Uterus (tissue), 4 donors: ENCODE data around the gene S100B. TPM values are rescaled to one million over a fixed set of nuclear protein-coding genes. Genes with fewer than 3 reads are reported as not detected.

ENCODE experiments used
- DNase-seq, 2 donors: peaks; one replicate each; pipeline ENCODE4 v3.0.0-alpha.2; 2019 to 2020
- H3K27ac ChIP-seq, 2 donors: fragments of 200-600 bp; sonication (generic); 1 replicate in 1 of 2; 2 replicates in 1 of 2; pipeline ENCODE4 v1.5.1; 2016 to 2018
- H3K27me3 ChIP-seq, 2 donors: fragments of 200-600 bp; sonication (generic); one replicate each; pipeline ENCODE4 v1.5.1; 2018 to 2019; ENCODE audit warnings: control low read depth in 1 of 2
- H3K36me3 ChIP-seq, 2 donors: fragments of 200-600 bp; sonication (generic); one replicate each; pipeline ENCODE4 v1.5.1; 2019; ENCODE audit warnings: control low read depth in 1 of 2
- H3K4me1 ChIP-seq, 2 donors: fragments of 200-600 bp; sonication (generic); one replicate each; pipeline ENCODE4 v1.5.1; 2018 to 2019; ENCODE audit warnings: control low read depth in 1 of 2
- H3K4me3 ChIP-seq, 2 donors: fragments of 200-600 bp; sonication (generic); 1 replicate in 1 of 2; 2 replicates in 1 of 2; pipeline ENCODE4 v1.5.1; 2018 to 2019; ENCODE audit warnings: mild to moderate bottlenecking in 1 of 2
- H3K9me3 ChIP-seq, 2 donors: fragments of 200-600 bp; sonication (generic); one replicate each; pipeline ENCODE4 v1.5.1; 2019; ENCODE audit warnings: control low read depth in 1 of 2
- POLR2A ChIP-seq, 2 donors: fragments of 450-650 bp; IDR thresholded peaks; one replicate each; pipeline ENCODE4 v1.6.1; 2016; ENCODE audit warnings: antibody characterized with exemption in 2 of 2, mild to moderate bottlenecking in 1 of 2, moderate library complexity in 1 of 2
- intact Hi-C: fragments of 100-400 bp; cut with DNase I; formaldehyde crosslinking; loops from one replicate; pipeline ENCODE4 v1.15.1; 2023; ENCODE audit warnings: low total_unique reads
- total RNA-seq, 4 donors: library from RNA; depleted of rRNA in 3 of 4; stranded (reverse); fragments of >200 nt in 3 of 4; gene quantifications; one replicate each; pipeline versions ENCODE4 v1.1.0 to v1.2.4, GENCODE V29; 2014 to 2023
- TF ChIP-seq, protein P1 (sequence below), 4 experiments: fragments of 200-600 bp in 2 of 4; fragments of 450-650 bp in 2 of 4; sonication (generic) in 2 of 4; IDR thresholded peaks; one replicate each; pipeline ENCODE4 v1.5.1; 2016 to 2019; ENCODE audit warnings: antibody characterized with exemption in 4 of 4, mild to moderate bottlenecking in 2 of 4, moderate library complexity in 1 of 4
- donor health status: DM: yes; HTN: yes; CAD: no.

Gene S100B
- total RNA-seq, 4 donors from 2014 or later, result 1.8 to 18.2 TPM; not detected in 2

- TF ChIP-seq, protein P1, sequence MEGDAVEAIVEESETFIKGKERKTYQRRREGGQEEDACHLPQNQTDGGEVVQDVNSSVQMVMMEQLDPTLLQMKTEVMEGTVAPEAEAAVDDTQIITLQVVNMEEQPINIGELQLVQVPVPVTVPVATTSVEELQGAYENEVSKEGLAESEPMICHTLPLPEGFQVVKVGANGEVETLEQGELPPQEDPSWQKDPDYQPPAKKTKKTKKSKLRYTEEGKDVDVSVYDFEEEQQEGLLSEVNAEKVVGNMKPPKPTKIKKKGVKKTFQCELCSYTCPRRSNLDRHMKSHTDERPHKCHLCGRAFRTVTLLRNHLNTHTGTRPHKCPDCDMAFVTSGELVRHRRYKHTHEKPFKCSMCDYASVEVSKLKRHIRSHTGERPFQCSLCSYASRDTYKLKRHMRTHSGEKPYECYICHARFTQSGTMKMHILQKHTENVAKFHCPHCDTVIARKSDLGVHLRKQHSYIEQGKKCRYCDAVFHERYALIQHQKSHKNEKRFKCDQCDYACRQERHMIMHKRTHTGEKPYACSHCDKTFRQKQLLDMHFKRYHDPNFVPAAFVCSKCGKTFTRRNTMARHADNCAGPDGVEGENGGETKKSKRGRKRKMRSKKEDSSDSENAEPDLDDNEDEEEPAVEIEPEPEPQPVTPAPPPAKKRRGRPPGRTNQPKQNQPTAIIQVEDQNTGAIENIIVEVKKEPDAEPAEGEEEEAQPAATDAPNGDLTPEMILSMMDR (IDR thresholded peaks at IDR 0.05), result no peak
- TF ChIP-seq POLR2A (IDR thresholded peaks at IDR 0.05), result no peak
- no peaks in the 10 kb centered on the region for H3K9me3 ChIP-seq
- no peak overlapping the region for H3K27ac ChIP-seq
- H3K27me3 ChIP-seq, result no peaks in the 10 kb centered on the region
- H3K4me1 ChIP-seq, result no peaks in the 10 kb centered on the region
- intact Hi-C loops, result no loop called here
- H3K4me3 ChIP-seq, result no peak overlapping the region
- no peaks in the 10 kb centered on the region for H3K36me3 ChIP-seq
- no peak for DNase-seq
Observed at GRCh38 chr21:46569081-46569480, 35.8 kb downstream of the S100B start.

GRCh38 chr21:46568562-46568961, 36.3 kb downstream of the S100B start:
- no peaks in the 10 kb centered on the region for H3K36me3 ChIP-seq
- no peaks in the 10 kb centered on the region for H3K4me1 ChIP-seq
- intact Hi-C loops, result no loop called here
- H3K9me3 ChIP-seq, result no peaks in the 10 kb centered on the region
- no peak for TF ChIP-seq POLR2A (IDR thresholded peaks at IDR 0.05)
- TF ChIP-seq, protein P1 (IDR thresholded peaks at IDR 0.05), result no peak
- no peaks in the 10 kb centered on the region for H3K27me3 ChIP-seq
- no peak overlapping the region for H3K4me3 ChIP-seq
- H3K27ac ChIP-seq, result no peak overlapping the region
- no peak for DNase-seq

DNA sequence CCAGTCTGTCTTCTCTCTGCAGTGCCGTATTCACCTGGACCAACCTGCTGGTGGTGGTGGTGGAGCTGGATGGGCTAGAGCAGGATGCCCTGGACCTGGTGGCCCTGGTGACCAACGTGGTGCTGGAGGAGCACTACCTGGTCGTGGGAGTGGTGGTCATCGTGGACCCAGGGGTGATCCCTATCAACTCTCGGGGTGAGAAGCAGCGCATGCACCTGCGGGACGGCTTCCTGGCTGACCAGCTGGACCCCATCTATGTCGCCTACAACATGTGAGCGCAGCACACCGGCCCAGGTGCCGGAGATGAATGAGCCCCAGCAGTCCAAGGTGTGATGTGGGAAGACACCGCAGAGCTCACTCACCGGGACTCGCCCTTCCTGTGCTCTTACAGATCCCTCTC, 37.5 kb downstream of the S100B start:
- no peaks in the 10 kb centered on the region for H3K4me1 ChIP-seq
- H3K4me3 ChIP-seq, result no peak overlapping the region
- no peak overlapping the region for H3K27ac ChIP-seq
- H3K36me3 ChIP-seq, result no peaks in the 10 kb centered on the region
- intact Hi-C loops, result no loop called here
- DNase-seq, result no peak
- H3K27me3 ChIP-seq, result no peaks in the 10 kb centered on the region
- no peaks in the 10 kb centered on the region for H3K9me3 ChIP-seq
- TF ChIP-seq, protein P1 (IDR thresholded peaks at IDR 0.05), result no peak
- TF ChIP-seq POLR2A (IDR thresholded peaks at IDR 0.05), result no peak

- Histone ChIP-seq H3K36me3 (no peaks in the 10 kb centered on the region), H3K27me3 (no peaks in the 10 kb centered on the region), H3K4me3 (no peak overlapping the region), H3K4me1 (no peaks in the 10 kb centered on the region), H3K9me3 (no peaks in the 10 kb centered on the region), H3K27ac (no peak overlapping the region)
- intact Hi-C loops, result no loop called here
- no peak for DNase-seq
- no peak for TF ChIP-seq POLR2A (IDR thresholded peaks at IDR 0.05)
- TF ChIP-seq, protein P1 (IDR thresholded peaks at IDR 0.05), result no peak
Observed at GRCh38 chr21:46564391-46564790, 40.5 kb downstream of the S100B start.

DNA sequence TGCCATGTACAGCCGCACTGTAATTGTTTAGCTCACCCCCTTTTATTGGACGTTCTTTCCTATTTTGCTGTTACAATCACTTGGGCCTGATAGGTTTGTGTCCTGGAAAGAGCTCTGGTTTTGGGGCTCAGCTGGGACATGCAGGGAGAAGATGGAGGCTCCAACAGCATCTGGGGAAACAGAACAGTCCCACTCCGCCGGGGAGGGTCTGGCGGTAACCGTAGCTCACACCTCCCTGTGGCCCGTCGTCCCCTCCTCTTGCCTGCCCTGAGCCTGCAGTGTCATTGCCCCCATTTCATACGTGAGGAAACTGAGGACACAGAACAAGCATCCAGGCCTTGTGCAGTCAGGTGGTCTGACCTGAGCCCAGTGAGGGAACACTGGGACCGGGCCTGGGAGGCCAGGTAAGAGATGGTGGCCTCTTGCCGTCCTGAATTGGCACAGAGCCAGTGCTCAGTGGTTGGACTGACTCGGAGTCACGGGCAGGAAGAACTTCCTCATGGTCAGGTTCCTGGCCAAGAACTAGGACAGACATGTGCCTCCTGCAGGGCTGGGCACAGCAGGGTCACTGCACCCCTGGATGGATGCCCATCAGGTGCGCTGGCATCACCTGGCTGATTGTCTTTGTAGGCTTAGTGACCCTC, 41.8 kb downstream of the S100B start:
- H3K9me3 ChIP-seq, result no peaks in the 10 kb centered on the region
- no peak overlapping the region for H3K4me3 ChIP-seq
- intact Hi-C loops, result no loop called here
- no peak overlapping the region for H3K27ac ChIP-seq
- DNase-seq, result no peak
- H3K4me1 ChIP-seq, result no peaks in the 10 kb centered on the region
- H3K36me3 ChIP-seq, result no peaks in the 10 kb centered on the region
- TF ChIP-seq, protein P1 (IDR thresholded peaks at IDR 0.05), result no peak
- no peak for TF ChIP-seq POLR2A (IDR thresholded peaks at IDR 0.05)
- H3K27me3 ChIP-seq, result no peaks in the 10 kb centered on the region
